ENCODE measurements around the gene HOXB9.

GRCh38 chr17:48600244-48601098, 25.7 kb downstream of the HOXB9 start:
- TF ChIP-seq CTCF (IDR thresholded peaks at IDR 0.05) = no peak
- TF ChIP-seq POLR2A (IDR thresholded peaks at IDR 0.05) = no peak
